HepG2 (cell line): ENCODE results near the gene ABCC1.

Experiments used
- CHD2 ChIP-seq: IDR thresholded peaks from 2 replicates; pipeline ENCODE4 v1.6.1; 2011; ENCODE audit warnings: low read depth, low read length, improper control_type of control experiment
- HBP1 ChIP-seq: IDR thresholded peaks from 2 replicates; pipeline ENCODE4 v1.6.1; 2016; ENCODE audit warnings: low read depth, control low read depth
- POLR2A ChIP-seq, 2 experiments: IDR thresholded peaks; 2 replicates each; pipeline ENCODE4 v1.6.1; 2011; ENCODE audit warnings: low read depth in 2 of 2, low read length in 2 of 2, mild to moderate bottlenecking in 1 of 2, moderate library complexity in 1 of 2; ENCODE audit not compliant: insufficient read depth in 1 of 2
- YY1 ChIP-seq: IDR thresholded peaks from 2 replicates; pipeline ENCODE4 v1.6.1; 2011; ENCODE audit warnings: low read length, low read depth, moderate library complexity, mild to moderate bottlenecking; ENCODE audit not compliant: insufficient read depth, insufficient replicate concordance
- TF ChIP-seq, protein P1 (sequence below): sonication (generic); formaldehyde crosslinking; IDR thresholded peaks from 2 replicates; pipeline ENCODE4 v1.4.0; 2020; ENCODE audit warnings: missing genetic modification reagents

- no peak for TF ChIP-seq HBP1 (CRISPR knock-in tag)
- TF ChIP-seq YY1: no peak
- TF ChIP-seq, protein P1, sequence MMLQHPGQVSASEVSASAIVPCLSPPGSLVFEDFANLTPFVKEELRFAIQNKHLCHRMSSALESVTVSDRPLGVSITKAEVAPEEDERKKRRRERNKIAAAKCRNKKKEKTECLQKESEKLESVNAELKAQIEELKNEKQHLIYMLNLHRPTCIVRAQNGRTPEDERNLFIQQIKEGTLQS (CRISPR knock-in tag): no peak
- no peak for TF ChIP-seq POLR2A (IDR thresholded peaks at IDR 0.05; ENCODE audit: insufficient read depth in 1 of 2, low read depth in 2 of 2, low read length in 2 of 2)
- TF ChIP-seq CHD2: no peak
Measured at GRCh38 chr16:15952265-15952711, 2.9 kb downstream of the ABCC1 start.
